ENCODE measurements around the gene BAK1.
"Not testable (repeated sequence)": the region's sequence is repeated elsewhere in the genome, so short reads cannot be mapped to it uniquely, and the experiment has no call there.

The BAK1 gene

DNA sequence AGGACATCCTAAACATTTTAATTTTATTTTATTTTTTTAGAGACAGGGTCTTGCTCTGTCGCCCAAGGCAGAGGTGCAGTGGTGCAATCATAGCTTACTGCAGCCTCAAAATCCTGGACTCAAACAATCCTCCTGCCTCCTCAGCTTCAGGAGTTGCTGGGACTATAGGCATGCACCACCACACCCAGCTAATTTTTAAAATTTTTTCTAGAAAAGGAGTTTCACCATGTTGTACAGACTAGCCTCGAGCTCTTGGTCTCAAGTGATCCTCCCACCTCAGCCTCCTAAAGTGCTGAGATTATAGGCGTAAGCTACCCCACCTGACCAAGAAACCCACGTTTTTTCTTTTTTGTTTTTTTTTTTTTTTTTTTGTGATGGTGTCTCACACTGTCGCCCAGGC, 33.3 kb downstream of the BAK1 start:
- DNase-seq: no peak
- Histone ChIP-seq H3K27ac (ENCODE audit: low read depth, low read length) (peak overlapping the region; percentile 37), H3K9ac (ENCODE audit: low read length) (no peak overlapping the region), H2BK15ac (replicated peaks; ENCODE audit: low read depth) (no peak overlapping the region), H2AK5ac (ENCODE audit: low read length) (no peak overlapping the region), H3K4ac (ENCODE audit: low read depth, low read length) (no peak overlapping the region), H2BK120ac (ENCODE audit: low read depth, low read length) (peak overlapping the region; percentile 73), H3K18ac (ENCODE audit: low read length) (peak overlapping the region; percentile 80), H3K36me3 (ENCODE audit: control insufficient read depth, insufficient read depth, low read length) (no peaks in the 10 kb centered on the region), H3K4me2 (ENCODE audit: low read length) (no peak overlapping the region), H3K4me3 (ENCODE audit: low read length) (no peak overlapping the region), H3K79me1 (ENCODE audit: low read length) (no peaks in the 10 kb centered on the region), H3K27me3 (ENCODE audit: insufficient read depth, low read length, poor library complexity) (no peaks in the 10 kb centered on the region), H4K8ac (ENCODE audit: low read depth, low read length) (no peak overlapping the region), H2BK5ac (ENCODE audit: low read length) (no peak overlapping the region), H3K56ac (ENCODE audit: low read length) (no peak overlapping the region), H3K23ac (ENCODE audit: low read length) (no peak overlapping the region), H3K79me2 (ENCODE audit: control insufficient read depth, insufficient read depth, low read length) (no peaks in the 10 kb centered on the region), H4K5ac (ENCODE audit: low read length) (no peak overlapping the region), H3K4me1 (ENCODE audit: control insufficient read depth, low read depth, low read length) (no peaks in the 10 kb centered on the region)
- WGBS (ENCODE audit: extremely low coverage, insufficient coverage, low lambda C conversion rate): no CpG with 5 or more reads among the region's 5 CpGs

DNA sequence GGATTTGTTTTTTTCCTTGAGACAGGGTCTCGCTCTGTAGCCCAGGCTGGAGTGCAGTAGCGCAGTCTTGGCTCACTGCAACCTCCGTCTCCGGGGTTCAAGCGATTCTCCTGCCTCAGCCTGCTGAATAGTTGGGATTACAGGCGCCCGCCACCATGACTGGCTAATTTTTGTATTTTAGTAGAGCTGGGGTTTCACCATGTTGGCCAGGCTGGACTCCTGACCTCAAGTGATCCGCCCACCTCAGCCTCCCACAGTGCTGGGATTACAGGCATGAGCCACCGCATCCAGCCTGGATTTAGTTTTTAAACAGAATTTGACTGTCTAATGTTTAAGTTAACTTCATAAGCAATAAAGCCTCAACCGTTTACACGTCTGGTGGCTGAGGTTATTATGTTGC, 34.8 kb downstream of the BAK1 start:
- not testable (repeated sequence) for H3K4ac ChIP-seq (ENCODE audit: low read depth, low read length); DNase-seq; H3K27ac ChIP-seq (ENCODE audit: low read depth, low read length); H3K27me3 ChIP-seq (ENCODE audit: insufficient read depth, low read length, poor library complexity); H2BK120ac ChIP-seq (ENCODE audit: low read depth, low read length); H4K8ac ChIP-seq (ENCODE audit: low read depth, low read length); H2AK5ac ChIP-seq (ENCODE audit: low read length); H3K56ac ChIP-seq (ENCODE audit: low read length); H3K23ac ChIP-seq (ENCODE audit: low read length); H3K4me1 ChIP-seq (ENCODE audit: control insufficient read depth, low read depth, low read length); H3K9ac ChIP-seq (ENCODE audit: low read length); H3K4me3 ChIP-seq (ENCODE audit: low read length); H2BK15ac ChIP-seq (replicated peaks; ENCODE audit: low read depth); H4K5ac ChIP-seq (ENCODE audit: low read length); H3K4me2 ChIP-seq (ENCODE audit: low read length); H3K36me3 ChIP-seq (ENCODE audit: control insufficient read depth, insufficient read depth, low read length); H2BK5ac ChIP-seq (ENCODE audit: low read length); H3K79me2 ChIP-seq (ENCODE audit: control insufficient read depth, insufficient read depth, low read length); H3K79me1 ChIP-seq (ENCODE audit: low read length)
- peak overlapping the region; percentile 23 for H3K18ac ChIP-seq (ENCODE audit: low read length)
- WGBS (ENCODE audit: extremely low coverage, insufficient coverage, low lambda C conversion rate): no CpG with 5 or more reads among the region's 11 CpGs

DNA sequence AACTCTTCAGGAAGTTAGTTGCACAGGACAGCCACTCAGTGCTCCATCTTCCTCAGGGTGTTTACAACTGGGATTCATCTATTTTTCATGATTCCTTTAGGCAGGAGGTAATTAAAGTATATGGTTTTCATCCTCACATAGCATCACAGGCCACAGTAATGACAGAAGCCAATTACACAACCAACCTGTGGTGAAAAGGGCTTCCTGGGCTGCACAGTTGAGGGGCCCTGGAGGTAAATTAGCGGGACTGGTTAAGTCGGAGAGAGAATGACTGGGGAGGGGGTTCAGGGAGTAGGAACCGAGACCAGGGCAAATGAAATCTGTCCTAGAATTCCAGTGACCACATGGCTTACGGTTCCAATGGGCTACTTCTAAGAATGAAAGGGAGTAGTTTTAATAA, 37.0 kb downstream of the BAK1 start:
- Histone ChIP-seq H3K9ac (ENCODE audit: low read length) (no peak overlapping the region), H3K36me3 (ENCODE audit: control insufficient read depth, insufficient read depth, low read length) (no peaks in the 10 kb centered on the region), H4K8ac (ENCODE audit: low read depth, low read length) (no peak overlapping the region), H3K23ac (ENCODE audit: low read length) (no peak overlapping the region), H3K4ac (ENCODE audit: low read depth, low read length) (no peak overlapping the region), H2BK120ac (ENCODE audit: low read depth, low read length) (no peak overlapping the region), H3K4me3 (ENCODE audit: low read length) (no peak overlapping the region), H2AK5ac (ENCODE audit: low read length) (no peak overlapping the region), H2BK15ac (replicated peaks; ENCODE audit: low read depth) (no peak overlapping the region), H3K79me2 (ENCODE audit: control insufficient read depth, insufficient read depth, low read length) (no peaks in the 10 kb centered on the region), H3K18ac (ENCODE audit: low read length) (no peak overlapping the region), H3K4me1 (ENCODE audit: control insufficient read depth, low read depth, low read length) (no peaks in the 10 kb centered on the region), H3K4me2 (ENCODE audit: low read length) (no peak overlapping the region), H3K27ac (ENCODE audit: low read depth, low read length) (no peak overlapping the region), H4K5ac (ENCODE audit: low read length) (no peak overlapping the region), H3K27me3 (ENCODE audit: insufficient read depth, low read length, poor library complexity) (no peaks in the 10 kb centered on the region), H2BK5ac (ENCODE audit: low read length) (no peak overlapping the region), H3K56ac (ENCODE audit: low read length) (no peak overlapping the region), H3K79me1 (ENCODE audit: low read length) (no peaks in the 10 kb centered on the region)
- WGBS (ENCODE audit: extremely low coverage, insufficient coverage, low lambda C conversion rate): no CpG with 5 or more reads among the region's 4 CpGs
- no peak for DNase-seq

DNA sequence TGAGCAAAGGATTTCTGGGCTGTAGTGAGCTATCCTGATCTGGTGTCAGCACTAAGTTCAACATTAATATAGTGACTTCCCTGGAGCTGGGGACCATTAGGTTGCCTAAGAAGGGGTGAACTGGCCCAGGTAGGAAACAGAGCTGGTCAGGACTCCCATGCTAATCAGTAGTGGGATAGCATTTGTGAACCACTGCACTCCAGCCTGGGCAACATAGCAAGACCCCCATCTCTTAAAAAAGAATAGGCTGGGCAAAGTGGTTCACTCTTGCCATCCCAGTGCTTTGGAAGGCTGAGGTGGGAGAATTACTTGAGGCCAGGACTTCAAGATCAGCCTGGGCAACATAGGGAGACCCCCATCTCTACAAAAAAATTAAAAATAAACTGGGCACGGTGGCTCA, 39.3 kb downstream of the BAK1 start:
- H3K79me1 ChIP-seq (ENCODE audit: low read length): no peaks in the 10 kb centered on the region
- no peak overlapping the region for H3K4me3 ChIP-seq (ENCODE audit: low read length)
- H3K4me2 ChIP-seq (ENCODE audit: low read length): no peak overlapping the region
- no CpG with 5 or more reads among the region's 1 CpG for WGBS (ENCODE audit: extremely low coverage, insufficient coverage, low lambda C conversion rate)
- H3K23ac ChIP-seq (ENCODE audit: low read length): no peak overlapping the region
- H4K5ac ChIP-seq (ENCODE audit: low read length): no peak overlapping the region
- no peak overlapping the region for H2BK120ac ChIP-seq (ENCODE audit: low read depth, low read length)
- no peak overlapping the region for H4K8ac ChIP-seq (ENCODE audit: low read depth, low read length)
- no peaks in the 10 kb centered on the region for H3K4me1 ChIP-seq (ENCODE audit: control insufficient read depth, low read depth, low read length)
- no peak overlapping the region for H2AK5ac ChIP-seq (ENCODE audit: low read length)
- H3K18ac ChIP-seq (ENCODE audit: low read length): no peak overlapping the region
- no peak overlapping the region for H3K9ac ChIP-seq (ENCODE audit: low read length)
- H3K27ac ChIP-seq (ENCODE audit: low read depth, low read length): no peak overlapping the region
- DNase-seq: no peak
- no peak overlapping the region for H3K56ac ChIP-seq (ENCODE audit: low read length)
- no peak overlapping the region for H2BK15ac ChIP-seq (replicated peaks; ENCODE audit: low read depth)
- H3K36me3 ChIP-seq (ENCODE audit: control insufficient read depth, insufficient read depth, low read length): no peaks in the 10 kb centered on the region
- H3K79me2 ChIP-seq (ENCODE audit: control insufficient read depth, insufficient read depth, low read length): no peaks in the 10 kb centered on the region
- H3K4ac ChIP-seq (ENCODE audit: low read depth, low read length): no peak overlapping the region
- H2BK5ac ChIP-seq (ENCODE audit: low read length): no peak overlapping the region
- H3K27me3 ChIP-seq (ENCODE audit: insufficient read depth, low read length, poor library complexity): no peaks in the 10 kb centered on the region

DNA sequence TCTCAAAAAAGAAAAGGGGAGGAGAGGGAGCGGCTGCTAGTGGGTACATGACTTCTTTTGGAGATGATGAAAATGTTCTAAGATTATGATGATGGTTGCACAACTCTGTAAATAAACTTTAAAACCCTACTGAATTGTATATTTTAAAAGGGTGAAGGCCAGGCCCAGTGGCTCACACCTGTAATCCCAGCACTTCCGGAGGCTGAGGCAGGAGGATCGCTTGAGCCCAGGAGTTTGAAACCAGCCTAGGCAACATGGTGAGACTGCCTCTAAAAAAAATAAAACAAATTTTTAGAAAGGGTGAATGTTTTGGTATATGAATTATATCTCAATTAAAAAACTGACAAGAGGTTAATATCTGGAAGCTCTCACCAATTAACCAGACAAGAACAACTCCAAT, 45.4 kb downstream of the BAK1 start:
- H2BK5ac ChIP-seq (ENCODE audit: low read length): no peak overlapping the region
- H2AK5ac ChIP-seq (ENCODE audit: low read length): no peak overlapping the region
- no peak for DNase-seq
- no peak overlapping the region for H4K5ac ChIP-seq (ENCODE audit: low read length)
- no peak overlapping the region for H3K4me2 ChIP-seq (ENCODE audit: low read length)
- H3K9ac ChIP-seq (ENCODE audit: low read length): no peak overlapping the region
- no peak overlapping the region for H4K8ac ChIP-seq (ENCODE audit: low read depth, low read length)
- no peak overlapping the region for H3K18ac ChIP-seq (ENCODE audit: low read length)
- H3K4ac ChIP-seq (ENCODE audit: low read depth, low read length): no peak overlapping the region
- no peaks in the 10 kb centered on the region for H3K27me3 ChIP-seq (ENCODE audit: insufficient read depth, low read length, poor library complexity)
- WGBS (ENCODE audit: extremely low coverage, insufficient coverage, low lambda C conversion rate): no CpG with 5 or more reads among the region's 3 CpGs
- no peak overlapping the region for H2BK15ac ChIP-seq (replicated peaks; ENCODE audit: low read depth)
- H3K4me1 ChIP-seq (ENCODE audit: control insufficient read depth, low read depth, low read length): no peaks in the 10 kb centered on the region
- H3K56ac ChIP-seq (ENCODE audit: low read length): no peak overlapping the region
- H3K79me1 ChIP-seq (ENCODE audit: low read length): no peaks in the 10 kb centered on the region
- no peak overlapping the region for H3K4me3 ChIP-seq (ENCODE audit: low read length)
- no peaks in the 10 kb centered on the region for H3K79me2 ChIP-seq (ENCODE audit: control insufficient read depth, insufficient read depth, low read length)
- H3K27ac ChIP-seq (ENCODE audit: low read depth, low read length): no peak overlapping the region
- H2BK120ac ChIP-seq (ENCODE audit: low read depth, low read length): no peak overlapping the region
- H3K36me3 ChIP-seq (ENCODE audit: control insufficient read depth, insufficient read depth, low read length): no peaks in the 10 kb centered on the region
- no peak overlapping the region for H3K23ac ChIP-seq (ENCODE audit: low read length)

DNA sequence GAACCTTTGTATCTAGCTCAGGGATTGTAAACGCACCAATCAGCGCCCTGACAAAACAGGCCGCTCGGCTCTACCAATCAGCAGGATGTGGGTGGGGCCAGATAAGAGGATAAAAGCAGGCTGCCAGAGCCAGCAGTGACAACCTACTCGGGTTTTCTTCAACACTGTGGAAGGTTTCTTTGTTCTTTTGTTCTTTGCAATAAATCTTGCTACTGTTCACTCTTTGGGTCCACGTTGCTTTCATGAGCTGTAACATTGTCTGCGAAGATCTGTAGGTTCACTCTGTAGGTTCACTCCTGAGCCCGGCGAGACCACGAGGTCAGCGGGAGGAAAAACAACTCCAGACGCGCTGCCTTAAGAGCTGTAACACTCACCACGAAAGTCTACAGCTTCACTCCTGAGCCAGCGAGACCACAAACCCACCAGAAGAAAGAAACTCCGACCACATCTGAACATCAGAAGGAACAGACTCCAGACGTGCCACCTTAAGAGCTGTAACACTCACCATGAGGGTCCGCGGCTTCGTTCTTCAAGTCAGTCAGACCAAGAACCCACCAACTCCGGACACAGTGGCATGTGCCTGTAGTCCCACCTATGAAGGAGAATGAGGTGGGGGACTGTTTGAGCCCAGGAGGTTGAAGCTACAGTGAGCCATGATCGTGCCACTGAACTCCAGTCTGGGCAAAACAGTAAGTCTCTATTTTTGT, 46.8 kb downstream of the BAK1 start:
- H2AK5ac ChIP-seq (ENCODE audit: low read length); H3K27me3 ChIP-seq (ENCODE audit: insufficient read depth, low read length, poor library complexity); H3K18ac ChIP-seq (ENCODE audit: low read length); H3K23ac ChIP-seq (ENCODE audit: low read length); H2BK5ac ChIP-seq (ENCODE audit: low read length); H3K4me2 ChIP-seq (ENCODE audit: low read length); H3K79me2 ChIP-seq (ENCODE audit: control insufficient read depth, insufficient read depth, low read length); H3K9ac ChIP-seq (ENCODE audit: low read length); H3K4me1 ChIP-seq (ENCODE audit: control insufficient read depth, low read depth, low read length); H2BK120ac ChIP-seq (ENCODE audit: low read depth, low read length); H3K79me1 ChIP-seq (ENCODE audit: low read length); H4K8ac ChIP-seq (ENCODE audit: low read depth, low read length); DNase-seq; H3K56ac ChIP-seq (ENCODE audit: low read length); H2BK15ac ChIP-seq (replicated peaks; ENCODE audit: low read depth); H3K4me3 ChIP-seq (ENCODE audit: low read length); H3K27ac ChIP-seq (ENCODE audit: low read depth, low read length); H3K4ac ChIP-seq (ENCODE audit: low read depth, low read length); H3K36me3 ChIP-seq (ENCODE audit: control insufficient read depth, insufficient read depth, low read length); H4K5ac ChIP-seq (ENCODE audit: low read length): not testable (repeated sequence)
- WGBS (ENCODE audit: extremely low coverage, insufficient coverage, low lambda C conversion rate): no CpG with 5 or more reads among the region's 22 CpGs
